ENCODE measurements around the gene NKX3-2.

- TF ChIP-seq CTCF (IDR thresholded peaks at IDR 0.05) (no peak), POLR2A (IDR thresholded peaks at IDR 0.05) (no peak)
Measured at GRCh38 chr4:13588954-13589353, 44.6 kb upstream of the NKX3-2 start.
